GM23338 (cell line): ENCODE data around the gene METAP1D. TPM values are rescaled to one million over a fixed set of nuclear protein-coding genes. Genes with fewer than 3 reads are reported as not detected.

Source experiments
- ATAC-seq: fragments of 200-7000 bp; cut with Tn5 transposase; 3 replicates; pipeline ENCODE4 v1.9.1; 2020
- DNase-seq: peaks from one replicate; pipeline ENCODE4 v3.0.0-alpha.2; 2015; ENCODE audit warnings: low spot score
- H2AFZ ChIP-seq: fragments of 200-600 bp; sonication (generic); 2 replicates; pipeline ENCODE4 v1.8.0; 2016; ENCODE audit warnings: antibody characterized with exemption, mild to moderate bottlenecking, moderate library complexity
- H3F3A ChIP-seq: fragments of 200-600 bp; sonication (generic); replicated peaks from 2 replicates; pipeline ENCODE4 v1.8.0; 2017; ENCODE audit warnings: antibody characterized with exemption, mixed run types, low read depth
- H3K27ac ChIP-seq: fragments of 200-600 bp; sonication (generic); 2 replicates; pipeline ENCODE4 v1.6.1; 2016; ENCODE audit warnings: low read depth
- H3K27me3 ChIP-seq: fragments of 200-600 bp; sonication (generic); 2 replicates; pipeline ENCODE4 v1.8.0; 2016; ENCODE audit warnings: mild to moderate bottlenecking, mixed run types, moderate library complexity; ENCODE audit not compliant: insufficient read depth
- H3K36me3 ChIP-seq: fragments of 200-600 bp; sonication (generic); 2 replicates; pipeline ENCODE4 v1.8.0; 2016; ENCODE audit warnings: mild to moderate bottlenecking; ENCODE audit not compliant: insufficient read depth
- H3K4me1 ChIP-seq: fragments of 200-600 bp; sonication (generic); 2 replicates; pipeline ENCODE4 v1.8.0; 2016; ENCODE audit warnings: mild to moderate bottlenecking, moderate library complexity; ENCODE audit not compliant: insufficient read depth
- H3K4me2 ChIP-seq: fragments of 200-600 bp; sonication (generic); 2 replicates; pipeline ENCODE4 v1.7.1; 2017; ENCODE audit warnings: mixed run types
- H3K4me3 ChIP-seq: fragments of 200-600 bp; sonication (generic); 2 replicates; pipeline ENCODE4 v1.6.1; 2016; ENCODE audit warnings: mixed run types
- H3K79me2 ChIP-seq: fragments of 200-600 bp; sonication (generic); replicated peaks from 2 replicates; pipeline ENCODE4 v1.8.0; 2017; ENCODE audit warnings: mild to moderate bottlenecking; ENCODE audit not compliant: insufficient read depth
- H3K9me2 ChIP-seq: fragments of 200-600 bp; sonication (generic); 2 replicates; pipeline ENCODE4 v1.8.0; 2017; ENCODE audit not compliant: insufficient read depth
- H4K20me1 ChIP-seq: fragments of 200-600 bp; sonication (generic); replicated peaks from 2 replicates; pipeline ENCODE4 v1.8.0; 2017; ENCODE audit warnings: mild to moderate bottlenecking; ENCODE audit not compliant: insufficient read depth
- H3K27ac Mint-ChIP-seq: 2 replicates; pipeline ENCODE4 v1.8.0; 2020; ENCODE audit warnings: inconsistent platforms, mild to moderate bottlenecking, moderate library complexity, mixed read lengths
- H3K27me3 Mint-ChIP-seq: 3 replicates; pipeline ENCODE4 v1.8.0; 2022; ENCODE audit warnings: low read depth, mild to moderate bottlenecking, moderate library complexity, mixed read lengths, inconsistent platforms; ENCODE audit not compliant: insufficient read depth, poor library complexity
- H3K36me3 Mint-ChIP-seq: 3 replicates; pipeline ENCODE4 v1.8.0; 2021; ENCODE audit warnings: low read depth, mild to moderate bottlenecking, inconsistent platforms, moderate library complexity, mixed read lengths
- H3K4me1 Mint-ChIP-seq: 3 replicates; pipeline ENCODE4 v1.8.0; 2020; ENCODE audit warnings: mild to moderate bottlenecking, inconsistent platforms, mixed read lengths
- H3K4me3 Mint-ChIP-seq: 3 replicates; pipeline ENCODE4 v1.8.0; 2021; ENCODE audit warnings: moderate library complexity, mild to moderate bottlenecking, inconsistent platforms, mixed read lengths
- H3K9me3 Mint-ChIP-seq: 3 replicates; pipeline ENCODE4 v1.8.0; 2020; ENCODE audit warnings: moderate library complexity, mild to moderate bottlenecking, inconsistent platforms, mixed read lengths
- EZH2phosphoT487 ChIP-seq: fragments of 200-600 bp; sonication (generic); IDR thresholded peaks from one replicate; pipeline ENCODE4 v1.8.1; 2018; ENCODE audit warnings: antibody characterized with exemption; ENCODE audit not compliant: unreplicated experiment
- polyA plus RNA-seq: library from polyadenylated mRNA; unstranded; fragments of >200 nt; fragmentation: Nextera tagmentation; extraction: Ambion mirVana; gene quantifications from 2 replicates; pipeline ENCODE4 v1.2.1, GENCODE V29; 2016
- total RNA-seq: library from RNA; depleted of rRNA; stranded (reverse); fragments of >200 nt; shearing (Covaris generic); gene quantifications from 2 replicates; pipeline ENCODE4 v1.2.3, GENCODE V29; 2014
- TF ChIP-seq, protein P1 (sequence below): fragments of 250-450 bp; sonication (Bioruptor Pico); IDR thresholded peaks from 2 replicates; pipeline ENCODE4 v1.5.0; 2020; ENCODE audit warnings: mild to moderate bottlenecking, moderate library complexity
- TF ChIP-seq, protein P2 (sequence below): IDR thresholded peaks from one replicate; pipeline ENCODE4 v1.6.1; 2018; ENCODE audit warnings: antibody characterized with exemption; ENCODE audit not compliant: unreplicated experiment
- TF ChIP-seq, protein P3 (sequence below): IDR thresholded peaks from 2 replicates; pipeline ENCODE4 v1.6.1; 2016; ENCODE audit warnings: antibody characterized with exemption

The METAP1D gene
- total and polyA plus RNA-seq, 2 experiments from 2014 or later: 12.8 to 15.5 TPM

DNA sequence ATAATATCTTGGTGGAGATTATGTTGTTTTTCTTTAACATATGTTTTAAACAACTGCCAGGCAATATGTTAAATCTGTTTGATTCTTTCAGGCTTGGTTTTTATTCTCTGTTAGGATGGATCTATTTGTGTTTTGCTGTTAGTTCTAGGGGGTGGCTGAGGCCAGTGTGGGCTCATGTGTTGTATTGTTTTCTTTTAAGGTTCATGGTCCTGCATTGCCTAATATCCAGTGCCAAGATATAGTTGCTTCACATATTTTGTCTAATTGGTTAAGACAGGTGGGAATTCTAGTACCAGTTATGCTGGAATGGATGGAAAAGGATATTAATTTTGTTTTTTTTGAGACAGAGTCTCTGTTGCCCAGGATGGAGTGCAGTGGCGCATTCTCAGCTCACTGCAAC lies 7.6 kb downstream of the METAP1D start (continued):
- TF ChIP-seq, protein P1, sequence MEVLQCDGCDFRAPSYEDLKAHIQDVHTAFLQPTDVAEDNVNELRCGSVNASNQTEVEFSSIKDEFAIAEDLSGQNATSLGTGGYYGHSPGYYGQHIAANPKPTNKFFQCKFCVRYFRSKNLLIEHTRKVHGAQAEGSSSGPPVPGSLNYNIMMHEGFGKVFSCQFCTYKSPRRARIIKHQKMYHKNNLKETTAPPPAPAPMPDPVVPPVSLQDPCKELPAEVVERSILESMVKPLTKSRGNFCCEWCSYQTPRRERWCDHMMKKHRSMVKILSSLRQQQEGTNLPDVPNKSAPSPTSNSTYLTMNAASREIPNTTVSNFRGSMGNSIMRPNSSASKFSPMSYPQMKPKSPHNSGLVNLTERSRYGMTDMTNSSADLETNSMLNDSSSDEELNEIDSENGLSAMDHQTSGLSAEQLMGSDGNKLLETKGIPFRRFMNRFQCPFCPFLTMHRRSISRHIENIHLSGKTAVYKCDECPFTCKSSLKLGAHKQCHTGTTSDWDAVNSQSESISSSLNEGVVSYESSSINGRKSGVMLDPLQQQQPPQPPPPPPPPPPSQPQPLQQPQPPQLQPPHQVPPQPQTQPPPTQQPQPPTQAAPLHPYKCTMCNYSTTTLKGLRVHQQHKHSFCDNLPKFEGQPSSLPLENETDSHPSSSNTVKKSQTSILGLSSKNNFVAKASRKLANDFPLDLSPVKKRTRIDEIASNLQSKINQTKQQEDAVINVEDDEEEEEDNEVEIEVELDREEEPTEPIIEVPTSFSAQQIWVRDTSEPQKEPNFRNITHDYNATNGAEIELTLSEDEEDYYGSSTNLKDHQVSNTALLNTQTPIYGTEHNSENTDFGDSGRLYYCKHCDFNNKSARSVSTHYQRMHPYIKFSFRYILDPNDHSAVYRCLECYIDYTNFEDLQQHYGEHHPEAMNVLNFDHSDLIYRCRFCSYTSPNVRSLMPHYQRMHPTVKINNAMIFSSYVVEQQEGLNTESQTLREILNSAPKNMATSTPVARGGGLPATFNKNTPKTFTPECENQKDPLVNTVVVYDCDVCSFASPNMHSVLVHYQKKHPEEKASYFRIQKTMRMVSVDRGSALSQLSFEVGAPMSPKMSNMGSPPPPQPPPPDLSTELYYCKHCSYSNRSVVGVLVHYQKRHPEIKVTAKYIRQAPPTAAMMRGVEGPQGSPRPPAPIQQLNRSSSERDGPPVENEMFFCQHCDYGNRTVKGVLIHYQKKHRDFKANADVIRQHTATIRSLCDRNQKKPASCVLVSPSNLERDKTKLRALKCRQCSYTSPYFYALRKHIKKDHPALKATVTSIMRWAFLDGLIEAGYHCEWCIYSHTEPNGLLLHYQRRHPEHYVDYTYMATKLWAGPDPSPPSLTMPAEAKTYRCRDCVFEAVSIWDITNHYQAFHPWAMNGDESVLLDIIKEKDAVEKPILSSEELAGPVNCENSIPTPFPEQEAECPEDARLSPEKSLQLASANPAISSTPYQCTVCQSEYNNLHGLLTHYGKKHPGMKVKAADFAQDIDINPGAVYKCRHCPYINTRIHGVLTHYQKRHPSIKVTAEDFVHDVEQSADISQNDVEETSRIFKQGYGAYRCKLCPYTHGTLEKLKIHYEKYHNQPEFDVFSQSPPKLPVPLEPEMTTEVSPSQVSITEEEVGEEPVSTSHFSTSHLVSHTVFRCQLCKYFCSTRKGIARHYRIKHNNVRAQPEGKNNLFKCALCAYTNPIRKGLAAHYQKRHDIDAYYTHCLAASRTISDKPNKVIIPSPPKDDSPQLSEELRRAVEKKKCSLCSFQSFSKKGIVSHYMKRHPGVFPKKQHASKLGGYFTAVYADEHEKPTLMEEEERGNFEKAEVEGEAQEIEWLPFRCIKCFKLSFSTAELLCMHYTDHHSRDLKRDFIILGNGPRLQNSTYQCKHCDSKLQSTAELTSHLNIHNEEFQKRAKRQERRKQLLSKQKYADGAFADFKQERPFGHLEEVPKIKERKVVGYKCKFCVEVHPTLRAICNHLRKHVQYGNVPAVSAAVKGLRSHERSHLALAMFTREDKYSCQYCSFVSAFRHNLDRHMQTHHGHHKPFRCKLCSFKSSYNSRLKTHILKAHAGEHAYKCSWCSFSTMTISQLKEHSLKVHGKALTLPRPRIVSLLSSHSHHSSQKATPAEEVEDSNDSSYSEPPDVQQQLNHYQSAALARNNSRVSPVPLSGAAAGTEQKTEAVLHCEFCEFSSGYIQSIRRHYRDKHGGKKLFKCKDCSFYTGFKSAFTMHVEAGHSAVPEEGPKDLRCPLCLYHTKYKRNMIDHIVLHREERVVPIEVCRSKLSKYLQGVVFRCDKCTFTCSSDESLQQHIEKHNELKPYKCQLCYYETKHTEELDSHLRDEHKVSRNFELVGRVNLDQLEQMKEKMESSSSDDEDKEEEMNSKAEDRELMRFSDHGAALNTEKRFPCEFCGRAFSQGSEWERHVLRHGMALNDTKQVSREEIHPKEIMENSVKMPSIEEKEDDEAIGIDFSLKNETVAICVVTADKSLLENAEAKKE (CRISPR knock-in tag): no peak

DNA sequence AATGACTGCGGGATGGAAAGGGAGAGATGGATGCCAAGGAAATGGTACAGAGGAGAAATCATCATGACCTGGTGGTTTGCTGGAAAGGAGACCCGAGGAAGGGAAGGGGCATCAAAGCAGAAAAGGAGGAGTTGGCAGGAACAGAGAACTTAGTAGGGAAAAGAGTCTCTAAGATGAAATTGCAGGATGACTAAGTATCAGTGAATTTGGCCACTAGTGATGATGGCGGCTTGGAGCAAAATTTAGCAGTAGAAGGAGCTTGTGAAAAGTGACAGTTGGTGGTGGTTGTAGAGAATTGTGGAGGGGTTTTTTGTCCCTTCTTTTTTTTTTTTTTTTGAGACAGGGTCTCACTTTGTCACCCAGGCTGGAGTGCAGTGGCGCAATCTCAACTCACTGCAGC lies 10.1 kb downstream of the METAP1D start:
- DNase-seq (no peak), ATAC-seq (no peak)
- Histone ChIP-seq H3F3A (no peaks in the 10 kb centered on the region), H3K4me1 (peaks cover 20% of the 10 kb centered on the region), H3K79me2 (no peaks in the 10 kb centered on the region; the same call in 1 of the 2 replicates), H3K27me3 (no peaks in the 10 kb centered on the region), H2AFZ (no peak overlapping the region), H3K4me2 (no peak overlapping the region), H3K36me3 (no peaks in the 10 kb centered on the region), H4K20me1 (0 out of 2 replicates have a peak, but pooled peaks cover 3% of the 10 kb centered on the region), H3K4me3 (no peak overlapping the region), H3K27ac (no peak overlapping the region), H3K9me2 (no peaks in the 10 kb centered on the region)
- H3K9me3 Mint-ChIP-seq: no peaks in the 10 kb centered on the region; the same call in 2 of the 3 replicates
- H3K36me3 Mint-ChIP-seq: no peaks in the 10 kb centered on the region
- no peak overlapping the region for H3K4me3 Mint-ChIP-seq
- H3K27ac Mint-ChIP-seq: no peak overlapping the region
- H3K27me3 Mint-ChIP-seq: peaks cover 4% of the 10 kb centered on the region
- H3K4me1 Mint-ChIP-seq: peaks cover 18% of the 10 kb centered on the region
- TF ChIP-seq EZH2phosphoT487: no peak
- TF ChIP-seq, protein P1 (CRISPR knock-in tag): no peak
- TF ChIP-seq, protein P2, sequence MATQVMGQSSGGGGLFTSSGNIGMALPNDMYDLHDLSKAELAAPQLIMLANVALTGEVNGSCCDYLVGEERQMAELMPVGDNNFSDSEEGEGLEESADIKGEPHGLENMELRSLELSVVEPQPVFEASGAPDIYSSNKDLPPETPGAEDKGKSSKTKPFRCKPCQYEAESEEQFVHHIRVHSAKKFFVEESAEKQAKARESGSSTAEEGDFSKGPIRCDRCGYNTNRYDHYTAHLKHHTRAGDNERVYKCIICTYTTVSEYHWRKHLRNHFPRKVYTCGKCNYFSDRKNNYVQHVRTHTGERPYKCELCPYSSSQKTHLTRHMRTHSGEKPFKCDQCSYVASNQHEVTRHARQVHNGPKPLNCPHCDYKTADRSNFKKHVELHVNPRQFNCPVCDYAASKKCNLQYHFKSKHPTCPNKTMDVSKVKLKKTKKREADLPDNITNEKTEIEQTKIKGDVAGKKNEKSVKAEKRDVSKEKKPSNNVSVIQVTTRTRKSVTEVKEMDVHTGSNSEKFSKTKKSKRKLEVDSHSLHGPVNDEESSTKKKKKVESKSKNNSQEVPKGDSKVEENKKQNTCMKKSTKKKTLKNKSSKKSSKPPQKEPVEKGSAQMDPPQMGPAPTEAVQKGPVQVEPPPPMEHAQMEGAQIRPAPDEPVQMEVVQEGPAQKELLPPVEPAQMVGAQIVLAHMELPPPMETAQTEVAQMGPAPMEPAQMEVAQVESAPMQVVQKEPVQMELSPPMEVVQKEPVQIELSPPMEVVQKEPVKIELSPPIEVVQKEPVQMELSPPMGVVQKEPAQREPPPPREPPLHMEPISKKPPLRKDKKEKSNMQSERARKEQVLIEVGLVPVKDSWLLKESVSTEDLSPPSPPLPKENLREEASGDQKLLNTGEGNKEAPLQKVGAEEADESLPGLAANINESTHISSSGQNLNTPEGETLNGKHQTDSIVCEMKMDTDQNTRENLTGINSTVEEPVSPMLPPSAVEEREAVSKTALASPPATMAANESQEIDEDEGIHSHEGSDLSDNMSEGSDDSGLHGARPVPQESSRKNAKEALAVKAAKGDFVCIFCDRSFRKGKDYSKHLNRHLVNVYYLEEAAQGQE: no peak
- TF ChIP-seq, protein P3, sequence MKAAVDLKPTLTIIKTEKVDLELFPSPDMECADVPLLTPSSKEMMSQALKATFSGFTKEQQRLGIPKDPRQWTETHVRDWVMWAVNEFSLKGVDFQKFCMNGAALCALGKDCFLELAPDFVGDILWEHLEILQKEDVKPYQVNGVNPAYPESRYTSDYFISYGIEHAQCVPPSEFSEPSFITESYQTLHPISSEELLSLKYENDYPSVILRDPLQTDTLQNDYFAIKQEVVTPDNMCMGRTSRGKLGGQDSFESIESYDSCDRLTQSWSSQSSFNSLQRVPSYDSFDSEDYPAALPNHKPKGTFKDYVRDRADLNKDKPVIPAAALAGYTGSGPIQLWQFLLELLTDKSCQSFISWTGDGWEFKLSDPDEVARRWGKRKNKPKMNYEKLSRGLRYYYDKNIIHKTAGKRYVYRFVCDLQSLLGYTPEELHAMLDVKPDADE: no peak
